Natural killer cell (primary cell): Measurements from ENCODE around the gene SHCBP1L. TPM values are rescaled to one million over a fixed set of nuclear protein-coding genes. Genes with fewer than 3 reads are reported as not detected.
A peak's percentile ranks its signal among the peaks of the same experiment; 100 is the strongest.

Source experiments
- ATAC-seq, 3 donors: fragments of 150-1000 bp in 2 of 3; fragments of 200-7000 bp in 1 of 3; cut with Tn5 transposase; 1 replicate in 1 of 3; 2 replicates in 2 of 3; pipeline ENCODE4 v1.10.0; 2021; ENCODE audit warnings: mild to moderate bottlenecking in 2 of 3, moderate library complexity in 2 of 3
- DNase-seq, 2 donors: peaks; one replicate each; pipeline versions ENCODE4 v3.0.0 to v3.0.0-alpha.2; 2013 to 2021; ENCODE audit warnings: mixed read lengths in 1 of 2
- H3K27ac ChIP-seq: one replicate; pipeline ENCODE4 v1.5.1; 2013; ENCODE audit warnings: mild to moderate bottlenecking, low read length
- H3K27me3 ChIP-seq: one replicate; pipeline ENCODE4 v1.6.1; 2013; ENCODE audit warnings: low read length; ENCODE audit not compliant: control insufficient read depth, insufficient read depth
- H3K36me3 ChIP-seq: one replicate; pipeline ENCODE4 v1.6.1; 2013; ENCODE audit warnings: low read length; ENCODE audit not compliant: control insufficient read depth, insufficient read depth
- H3K4me1 ChIP-seq: one replicate; pipeline ENCODE4 v1.6.1; 2013; ENCODE audit warnings: low read length; ENCODE audit not compliant: control insufficient read depth, insufficient read depth
- H3K4me3 ChIP-seq: one replicate; pipeline ENCODE4 v1.5.1; 2013; ENCODE audit warnings: low read length
- H3K9me3 ChIP-seq: one replicate; pipeline ENCODE4 v1.6.1; 2013; ENCODE audit warnings: low read length; ENCODE audit not compliant: control insufficient read depth, insufficient read depth
- H3K27ac Mint-ChIP-seq, 2 donors: one replicate each; pipeline ENCODE4 v1.8.0; 2022; ENCODE audit warnings: mild to moderate bottlenecking in 2 of 2, mixed read lengths in 2 of 2, moderate library complexity in 1 of 2
- H3K27me3 Mint-ChIP-seq, 2 donors: one replicate each; pipeline ENCODE4 v1.8.0; 2022; ENCODE audit warnings: low read depth in 2 of 2, mixed read lengths in 2 of 2
- H3K36me3 Mint-ChIP-seq: one replicate; pipeline ENCODE4 v1.8.0; 2022; ENCODE audit warnings: mixed read lengths
- H3K4me1 Mint-ChIP-seq, 2 donors: one replicate each; pipeline ENCODE4 v1.8.0; 2022; ENCODE audit warnings: mixed read lengths in 2 of 2
- H3K4me3 Mint-ChIP-seq: one replicate; pipeline ENCODE4 v1.8.0; 2022; ENCODE audit warnings: mild to moderate bottlenecking, moderate library complexity, mixed read lengths
- H3K9me3 Mint-ChIP-seq, 2 donors: one replicate each; pipeline ENCODE4 v1.8.0; 2022; ENCODE audit warnings: mixed read lengths in 2 of 2
- CTCF ChIP-seq: fragments of 200-600 bp; IDR thresholded peaks from one replicate; pipeline ENCODE4 v1.8.0; 2022; ENCODE audit warnings: antibody characterized with exemption
- WGBS: methylation state at CpG from one replicate; pipeline ENCODE4 v1.1.7; 2013; ENCODE audit warnings: missing lambda C conversion rate; ENCODE audit not compliant: insufficient coverage; 5-methylcytosine and 5-hydroxymethylcytosine counted together
- intact Hi-C: fragments of 100-400 bp; cut with micrococcal nuclease; formaldehyde crosslinking; loops from one replicate; pipeline ENCODE4 v1.14.2; 2022
- total RNA-seq, 4 donors: library from RNA; stranded (reverse); fragments of 120-200 nt in 1 of 4; gene quantifications; one replicate each; pipeline versions ENCODE4 v1.2.3 to v1.2.4, GENCODE V29; 2013 to 2022

The SHCBP1L gene
- total RNA-seq, 3 donors from 2014 or later (not counting 1 experiment from before 2014, with no cell fraction given) = not detected

DNA sequence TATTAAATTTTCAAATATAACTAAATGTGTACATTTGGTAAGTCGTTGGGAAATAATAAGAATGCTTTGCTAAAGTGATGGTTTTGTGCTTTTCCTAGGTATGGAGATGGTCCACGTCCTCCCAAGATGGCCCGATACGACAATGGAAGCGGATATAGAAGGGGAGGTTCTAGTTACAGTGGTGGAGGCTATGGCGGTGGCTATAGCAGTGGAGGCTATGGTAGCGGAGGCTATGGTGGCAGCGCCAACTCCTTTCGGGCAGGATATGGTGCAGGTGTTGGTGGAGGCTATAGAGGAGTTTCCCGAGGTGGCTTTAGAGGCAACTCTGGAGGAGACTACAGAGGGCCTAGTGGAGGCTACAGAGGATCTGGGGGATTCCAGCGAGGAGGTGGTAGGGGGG is 66.0 kb downstream of the SHCBP1L start:
- Histone ChIP-seq H3K27ac (no peak overlapping the region), H3K27me3 (no peaks in the 10 kb centered on the region), H3K36me3 (peaks cover 65% of the 10 kb centered on the region), H3K9me3 (no peaks in the 10 kb centered on the region), H3K4me3 (no peak overlapping the region), H3K4me1 (peaks cover 11% of the 10 kb centered on the region)
- Mint-ChIP-seq H3K9me3 (no peaks in the 10 kb centered on the region), H3K36me3 (peaks cover 25% of the 10 kb centered on the region), H3K4me1 (peaks cover 28 to 29% of the 10 kb centered on the region in 2 donors), H3K27ac (no peak overlapping the region), H3K4me3 (no peak overlapping the region), H3K27me3 (no peaks in the 10 kb centered on the region)
- intact Hi-C loops = no loop called here
- ATAC-seq (no peak), DNase-seq (no peak)
- 98% methylated on average over 11 of the region's 11 CpGs for WGBS
- no peak for TF ChIP-seq CTCF

- Mint-ChIP-seq H3K36me3 (peaks cover 39% of the 10 kb centered on the region), H3K4me3 (no peak overlapping the region), H3K9me3 (no peaks in the 10 kb centered on the region), H3K27me3 (no peaks in the 10 kb centered on the region), H3K27ac (peak overlapping the region in 1 of 2 donors; percentile 0), H3K4me1 (peaks cover 24 to 25% of the 10 kb centered on the region in 2 donors)
- Histone ChIP-seq H3K9me3 (no peaks in the 10 kb centered on the region), H3K4me1 (peaks cover 9% of the 10 kb centered on the region), H3K36me3 (peaks cover 78% of the 10 kb centered on the region), H3K27me3 (no peaks in the 10 kb centered on the region), H3K4me3 (no peak overlapping the region), H3K27ac (no peak overlapping the region)
- DNase-seq (no peak), ATAC-seq (no peak)
- no peak for TF ChIP-seq CTCF
- intact Hi-C loops = no loop called here
- WGBS = 97% methylated on average over 3 of the region's 3 CpGs
Observed at GRCh38 chr1:182885591-182885990, 67.4 kb downstream of the SHCBP1L start.

DNA sequence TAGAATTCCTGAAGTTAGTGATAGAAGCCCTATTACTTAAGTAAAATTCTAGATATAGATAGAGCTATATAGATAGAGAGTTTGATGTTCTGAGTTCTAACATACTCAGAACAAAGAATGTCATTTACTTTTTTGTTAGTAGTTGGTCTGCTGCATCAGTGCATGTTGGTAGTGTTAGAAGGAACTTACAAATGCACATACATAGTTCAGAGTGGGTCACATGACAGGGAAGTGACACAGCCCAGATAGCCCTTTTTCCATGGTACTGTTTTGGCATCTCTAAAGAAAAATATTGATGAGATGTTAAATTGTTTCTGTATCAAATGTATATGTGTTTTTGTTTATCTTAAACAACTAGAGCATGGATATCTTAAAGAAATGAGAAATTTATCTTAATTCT is 68.1 kb downstream of the SHCBP1L start:
- no peaks in the 10 kb centered on the region for H3K9me3 Mint-ChIP-seq
- Histone ChIP-seq H3K9me3 (no peaks in the 10 kb centered on the region), H3K27me3 (no peaks in the 10 kb centered on the region), H3K36me3 (peaks cover 86% of the 10 kb centered on the region), H3K4me3 (no peak overlapping the region), H3K27ac (no peak overlapping the region), H3K4me1 (peaks cover 5% of the 10 kb centered on the region)
- H3K4me1 Mint-ChIP-seq = peaks cover 16 to 17% of the 10 kb centered on the region in 2 donors
- TF ChIP-seq CTCF = no peak
- intact Hi-C loops = no loop called here
- H3K4me3 Mint-ChIP-seq = no peak overlapping the region
- ATAC-seq (no peak), DNase-seq (no peak)
- peaks cover 45% of the 10 kb centered on the region for H3K36me3 Mint-ChIP-seq
- peak overlapping the region in 1 of 2 donors; percentile 0 for H3K27ac Mint-ChIP-seq
- no peaks in the 10 kb centered on the region for H3K27me3 Mint-ChIP-seq

GRCh38 chr1:182877842-182878241 is 75.1 kb downstream of the SHCBP1L start:
- H3K9me3 ChIP-seq = no peaks in the 10 kb centered on the region
- ATAC-seq = no peak
- no peak overlapping the region for H3K27ac ChIP-seq
- Mint-ChIP-seq H3K27me3 (no peaks in the 10 kb centered on the region), H3K9me3 (no peaks in the 10 kb centered on the region), H3K36me3 (peaks cover 65% of the 10 kb centered on the region), H3K27ac (no peak overlapping the region), H3K4me3 (no peak overlapping the region), H3K4me1 (peaks cover 0 to 3% of the 10 kb centered on the region in 2 donors)
- intact Hi-C loops = no loop called here
- no peak for TF ChIP-seq CTCF
- no peak overlapping the region for H3K4me3 ChIP-seq
- no peak for DNase-seq
- H3K36me3 ChIP-seq = peaks cover 98% of the 10 kb centered on the region
- H3K4me1 ChIP-seq = no peaks in the 10 kb centered on the region
- H3K27me3 ChIP-seq = no peaks in the 10 kb centered on the region
- WGBS = 95% methylated on average over 7 of the region's 7 CpGs
